Pulmonary artery endothelial cell (primary cell): ENCODE measurements around the gene MOBP. TPM values are rescaled to one million over a fixed set of nuclear protein-coding genes. Genes with fewer than 3 reads are reported as not detected.
"Not testable (repeated sequence)": the region's sequence is repeated elsewhere in the genome, so short reads cannot be mapped to it uniquely, and the experiment has no call there.

ENCODE experiments used
- DNase-seq: peaks from one replicate; pipeline ENCODE4 v3.0.0-alpha.2; 2011; ENCODE audit warnings: low read depth, low spot score
- total RNA-seq: library from RNA; depleted of rRNA; stranded (reverse); fragments of >200 nt; gene quantifications from 2 replicates; pipeline ENCODE4 v1.2.3, GENCODE V29; 2014

Gene MOBP, protein sequence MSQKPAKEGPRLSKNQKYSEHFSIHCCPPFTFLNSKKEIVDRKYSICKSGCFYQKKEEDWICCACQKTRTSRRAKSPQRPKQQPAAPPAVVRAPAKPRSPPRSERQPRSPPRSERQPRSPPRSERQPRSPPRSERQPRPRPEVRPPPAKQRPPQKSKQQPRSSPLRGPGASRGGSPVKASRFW
- 0.07 and 0.95 TPM in 2 replicates for total RNA-seq

DNA sequence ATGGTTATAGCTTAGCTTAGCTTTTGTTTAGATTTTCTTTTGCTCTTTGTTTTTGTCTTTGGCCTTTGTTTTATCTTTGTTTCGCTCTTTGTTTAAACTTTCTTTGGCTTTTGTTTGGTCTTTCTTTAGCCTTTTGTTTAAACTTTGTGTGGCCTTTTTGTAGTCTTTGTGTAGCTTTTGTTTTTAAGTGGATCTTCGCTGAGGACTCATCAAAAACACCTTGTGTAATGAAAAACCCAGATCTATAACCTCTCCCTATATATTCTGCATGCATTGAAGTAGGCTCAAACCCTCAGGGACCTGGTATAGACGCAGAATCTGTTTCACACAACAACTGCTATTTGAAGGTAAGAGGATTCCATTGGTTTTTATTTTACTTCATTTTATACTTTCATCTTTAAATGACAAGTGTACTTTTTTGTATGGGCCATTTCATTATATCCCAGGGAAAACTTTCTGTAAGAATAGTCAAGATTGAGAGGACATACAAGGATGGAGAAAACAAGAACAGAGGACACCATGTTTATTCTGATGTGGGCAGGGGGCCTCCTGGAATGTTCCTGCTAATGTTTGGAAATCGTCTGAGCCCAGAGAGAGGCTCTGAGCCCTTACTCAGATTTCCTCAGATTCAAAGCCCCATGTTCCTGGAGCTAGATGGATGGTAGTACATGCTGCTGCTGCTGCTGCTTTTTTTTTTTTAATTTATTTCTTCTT, at the start of gene MOBP:
Gene MOBP (plus strand): TSS at position 287 of the 714 bp plus-strand sequence. CDS start 34,390 bp downstream, outside the sequence.
- no peak for DNase-seq

DNA sequence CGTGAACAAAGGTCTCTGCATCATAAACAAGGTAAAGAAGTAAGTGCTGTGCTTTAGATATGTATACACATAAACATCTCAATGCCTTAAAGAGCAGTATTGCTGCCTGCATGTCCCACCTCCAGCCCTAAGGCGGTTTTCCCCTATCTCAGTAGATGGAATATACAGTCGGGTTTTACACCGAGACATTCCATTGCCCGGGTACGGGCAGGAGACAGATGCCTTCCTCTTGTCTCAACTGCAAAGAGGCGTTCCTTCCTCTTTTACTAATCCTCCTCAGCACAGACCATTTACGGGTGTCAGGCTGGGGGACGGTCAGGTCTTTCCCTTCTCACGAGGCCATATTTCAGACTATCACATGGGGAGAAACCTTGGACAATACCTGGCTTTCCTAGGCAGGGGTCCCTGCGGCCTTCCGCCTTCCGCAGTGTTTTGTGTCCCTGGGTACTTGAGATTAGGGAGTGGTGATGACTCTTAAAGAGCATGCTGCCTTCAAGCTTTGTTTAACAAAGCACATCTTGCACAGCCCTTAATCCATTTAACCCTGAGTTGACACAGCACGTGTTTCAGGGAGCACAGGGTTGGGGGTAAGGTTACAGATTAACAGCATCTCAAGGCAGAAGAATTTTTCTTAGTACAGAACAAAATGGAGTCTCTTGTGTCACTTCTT, 48.8 kb upstream of the MOBP start:
- not testable (repeated sequence) for DNase-seq

DNA sequence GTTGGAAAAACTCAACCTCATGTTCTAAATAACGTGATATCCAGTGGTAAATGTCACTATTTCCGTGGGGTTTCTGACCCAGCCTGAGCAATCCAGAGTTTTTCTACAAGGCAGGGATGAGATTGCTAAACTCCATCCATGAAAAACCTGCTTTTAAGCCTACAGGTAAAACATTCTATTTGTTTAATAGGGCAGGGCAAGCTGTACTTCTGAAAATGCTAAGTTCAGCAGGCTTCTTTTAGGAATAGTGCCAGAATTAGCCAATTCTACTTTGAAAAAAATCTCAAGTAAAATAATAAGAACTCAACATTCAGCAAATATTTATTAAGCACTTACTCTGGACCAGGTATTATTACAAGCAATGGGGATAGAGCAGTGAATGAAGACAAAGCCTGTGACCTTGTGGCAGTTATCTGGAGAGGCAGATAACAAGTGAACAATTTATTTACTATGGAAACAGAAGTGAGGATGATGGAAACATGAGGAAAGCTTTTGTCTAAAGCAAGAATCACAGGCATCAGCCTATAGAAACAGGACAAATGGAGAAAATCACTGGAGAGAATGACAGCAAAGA, 47.7 kb upstream of the MOBP start:
- DNase-seq, result no peak

DNA sequence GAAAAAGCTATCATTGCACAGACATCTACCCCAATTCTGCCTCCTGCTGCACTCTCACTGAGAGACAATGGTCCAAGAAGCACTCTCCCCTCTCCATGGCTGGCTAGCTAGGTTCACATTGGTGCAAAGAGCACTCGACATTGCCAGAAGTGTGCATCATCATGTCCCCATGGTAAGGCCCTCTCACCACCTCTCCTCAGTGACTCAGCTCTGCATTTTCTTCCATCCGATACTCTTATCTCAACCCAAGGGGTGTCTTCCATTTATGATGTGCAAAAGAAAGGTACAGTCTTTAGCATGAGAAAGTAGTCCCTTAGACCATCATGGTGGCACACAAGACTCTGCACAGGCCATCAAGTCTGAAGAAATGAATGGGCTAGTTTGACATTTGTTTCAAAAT, 46.9 kb upstream of the MOBP start:
- DNase-seq, result no peak

DNA sequence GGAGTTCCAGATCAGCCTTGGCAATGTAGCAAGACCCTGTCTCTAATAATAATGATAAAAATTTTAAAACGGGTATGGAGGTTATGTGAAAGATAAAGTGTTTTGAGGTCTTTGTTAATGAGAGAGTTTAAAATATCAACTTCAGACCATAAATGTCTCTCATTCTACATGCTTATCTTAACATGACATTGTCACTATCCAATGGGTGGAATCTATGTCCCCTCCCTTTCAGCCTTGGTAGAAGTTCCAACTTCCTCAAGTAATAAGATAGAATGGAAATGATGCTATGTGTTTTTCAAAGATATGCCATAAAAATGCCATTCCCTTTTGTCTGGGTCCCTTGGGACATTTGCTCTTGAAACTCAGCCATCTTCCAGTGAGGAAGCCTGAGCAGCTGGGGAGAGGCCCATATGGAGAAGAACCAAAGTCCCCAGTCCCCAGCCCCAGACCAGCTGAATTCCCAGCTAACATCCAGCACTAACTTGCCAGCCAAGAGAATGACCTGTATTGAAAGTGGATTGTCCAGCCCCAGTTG, 44.0 kb upstream of the MOBP start:
- no peak for DNase-seq

DNA sequence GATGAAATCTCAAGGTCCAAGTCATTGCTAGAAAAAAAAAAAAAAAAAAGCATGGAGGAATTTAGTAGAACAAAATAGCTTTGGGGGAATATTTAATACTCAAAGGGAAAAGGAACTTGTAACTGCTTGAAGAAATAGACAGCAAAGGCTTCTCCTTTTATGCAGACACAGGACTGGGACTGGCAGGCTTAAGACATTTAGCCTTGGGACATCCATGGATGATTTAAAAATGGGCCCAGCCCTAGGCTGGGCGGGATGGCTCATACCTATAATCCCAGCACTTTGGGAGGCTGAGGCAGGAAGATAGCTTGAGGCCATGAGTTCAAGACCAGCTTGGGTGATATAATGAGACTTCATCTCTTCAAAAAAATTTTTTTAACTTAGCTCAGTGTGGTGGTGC, 41.2 kb upstream of the MOBP start:
- DNase-seq, result no peak

DNA sequence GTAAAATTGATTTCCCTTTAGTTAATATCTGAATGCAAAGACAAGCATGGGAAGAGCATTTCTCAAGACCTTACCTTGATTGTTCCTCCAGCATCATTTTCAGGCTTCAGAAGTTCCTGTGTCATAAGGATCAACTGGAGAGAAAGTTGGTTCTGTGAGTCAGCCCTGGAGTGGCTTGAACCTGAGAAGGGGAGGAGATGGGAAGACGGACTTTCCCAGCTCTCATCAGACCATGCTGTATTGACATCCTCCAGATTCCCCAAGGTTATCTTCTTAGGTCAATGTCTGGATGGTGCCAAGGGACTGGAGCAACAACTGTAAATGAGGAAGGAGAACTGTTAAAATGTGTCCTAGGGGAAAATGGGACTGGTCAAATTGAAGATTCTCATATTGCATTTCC, 40.0 kb upstream of the MOBP start:
- DNase-seq, result no peak

DNA sequence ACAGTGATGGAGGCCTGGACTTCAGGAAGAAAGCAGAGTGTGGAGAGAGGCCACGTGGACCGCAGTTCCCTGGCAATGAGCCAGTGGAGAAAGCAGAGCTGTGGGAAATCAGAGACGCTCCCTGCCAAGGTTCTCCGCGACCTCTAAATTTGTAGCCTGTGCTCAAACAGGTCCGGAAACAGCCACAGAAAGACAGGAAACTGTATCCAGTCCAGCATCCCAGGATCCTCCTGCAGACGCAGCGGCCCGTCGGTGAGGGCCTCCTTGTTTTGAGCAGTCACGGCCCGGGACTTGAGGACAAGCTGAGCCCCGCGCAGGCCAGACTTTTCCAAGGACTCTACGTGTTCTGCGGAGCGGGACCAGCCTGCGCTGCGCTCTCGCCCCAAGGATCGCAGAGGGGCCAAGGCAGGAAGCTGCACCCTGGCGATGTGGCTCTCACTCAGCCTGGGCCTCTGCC, 38.7 kb upstream of the MOBP start:
- DNase-seq, result peak; percentile 67

DNA sequence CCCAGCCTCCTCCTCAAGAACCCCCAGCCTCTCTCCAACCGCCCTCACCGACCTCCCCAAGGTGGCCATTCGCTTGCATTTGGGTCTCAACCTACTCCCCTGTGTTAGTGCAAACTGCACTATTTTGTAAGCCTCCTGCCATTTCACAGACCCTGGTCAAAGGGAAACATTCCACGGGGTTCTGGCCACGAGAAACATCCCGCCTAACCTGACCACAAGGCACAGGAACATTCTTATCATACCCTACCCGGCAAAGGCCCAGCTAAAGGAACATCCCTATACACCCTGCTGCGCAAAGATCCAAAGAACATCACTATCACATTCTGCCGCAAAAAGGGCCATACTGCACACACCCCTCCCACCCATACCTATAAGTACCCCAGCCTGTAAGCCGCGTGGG, 38.0 kb upstream of the MOBP start:
- no peak for DNase-seq

DNA sequence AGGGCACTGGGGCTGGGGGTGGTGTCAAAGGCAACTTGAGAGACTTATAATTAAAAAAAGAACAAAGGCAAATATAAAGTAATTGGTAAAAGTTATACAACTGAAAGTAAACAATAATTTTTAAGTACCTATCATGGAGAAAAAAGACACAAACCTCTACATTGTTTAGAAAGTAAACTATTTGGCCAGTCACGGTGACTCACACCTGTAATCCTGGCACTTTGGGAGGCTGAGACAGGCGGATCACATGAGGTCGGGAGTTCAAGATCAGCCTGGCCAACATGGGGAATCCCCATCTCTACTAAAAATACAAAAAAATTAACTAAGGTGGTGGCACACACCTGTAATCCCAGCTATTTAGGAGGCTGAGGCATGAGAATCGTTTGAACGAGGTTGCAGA, 35.1 kb upstream of the MOBP start:
- no peak for DNase-seq

DNA sequence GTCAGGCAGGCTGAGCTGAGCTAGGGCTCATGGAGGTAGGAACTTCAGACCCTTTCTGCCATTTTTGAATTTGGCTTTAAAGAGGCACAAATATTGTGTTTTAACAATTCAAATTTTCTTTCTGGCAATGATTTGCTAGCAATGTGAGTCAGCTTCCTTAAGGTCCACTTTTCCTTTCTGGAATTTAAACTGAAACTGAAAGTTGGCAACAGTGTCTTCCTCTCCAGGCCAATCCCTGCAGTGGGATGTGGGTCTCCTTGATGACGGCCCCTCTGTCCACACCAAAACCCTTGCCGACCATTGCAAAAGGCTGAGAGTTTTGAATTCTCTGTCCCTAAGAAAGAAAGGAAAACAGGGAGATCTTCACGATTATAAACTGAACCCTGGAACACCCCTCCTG, 33.8 kb upstream of the MOBP start:
- DNase-seq, result peak; percentile 41

DNA sequence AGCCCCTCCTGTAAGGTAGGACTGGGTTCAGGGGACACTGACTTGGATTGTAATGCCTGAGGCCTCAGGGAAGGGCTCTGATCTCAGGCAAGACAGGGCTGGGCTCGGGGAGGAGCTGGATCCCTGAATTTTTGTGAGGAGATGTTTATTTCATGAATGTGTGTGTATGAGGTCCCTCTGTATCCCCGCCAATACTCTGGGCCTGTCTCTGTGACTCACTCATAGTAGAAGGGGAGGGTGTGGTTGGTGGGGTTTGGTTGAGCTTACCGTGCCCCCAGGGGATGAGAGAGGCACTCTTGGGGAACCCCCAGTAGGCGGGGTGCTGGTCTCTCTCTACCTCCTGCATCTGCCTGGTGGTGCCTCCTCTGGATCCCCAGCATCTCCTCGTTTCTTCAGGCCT, 32.9 kb upstream of the MOBP start:
- no peak for DNase-seq

DNA sequence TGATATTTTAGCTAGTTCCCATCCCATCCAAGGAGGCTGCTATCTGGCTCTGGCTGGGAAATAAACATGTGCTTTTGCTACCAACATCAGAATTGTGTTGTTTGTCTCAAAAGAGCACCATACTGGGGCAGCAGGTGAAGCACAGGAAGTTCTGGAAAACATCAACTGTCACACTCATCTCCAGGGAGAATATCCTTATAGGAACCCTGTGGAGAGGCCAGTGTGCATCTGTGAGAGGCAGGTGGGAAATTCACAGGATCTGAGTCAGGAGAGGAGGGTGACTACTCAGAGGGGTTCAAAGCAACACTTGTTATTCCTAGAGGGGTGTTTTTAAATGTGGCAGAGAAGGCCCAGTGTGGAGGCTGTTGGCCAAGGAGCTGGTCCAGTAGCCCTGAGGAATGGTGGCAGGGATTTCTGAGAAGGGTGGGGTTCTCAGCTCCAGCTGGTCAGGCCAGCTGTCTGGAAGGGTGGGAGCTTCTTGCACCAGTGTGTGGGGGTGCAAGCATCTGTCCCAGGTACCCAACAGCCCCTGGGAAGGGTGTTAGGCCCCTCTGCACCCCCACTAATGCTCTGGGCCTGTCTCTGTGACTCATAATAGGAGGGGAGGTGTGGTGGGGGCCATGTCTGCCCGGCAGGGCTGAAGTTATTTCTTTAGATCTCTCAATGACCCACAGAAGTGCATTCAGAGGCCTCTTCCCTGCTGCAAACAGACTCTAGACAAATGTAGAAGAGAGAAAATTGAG, 32.3 kb upstream of the MOBP start:
- DNase-seq, result no peak

DNA sequence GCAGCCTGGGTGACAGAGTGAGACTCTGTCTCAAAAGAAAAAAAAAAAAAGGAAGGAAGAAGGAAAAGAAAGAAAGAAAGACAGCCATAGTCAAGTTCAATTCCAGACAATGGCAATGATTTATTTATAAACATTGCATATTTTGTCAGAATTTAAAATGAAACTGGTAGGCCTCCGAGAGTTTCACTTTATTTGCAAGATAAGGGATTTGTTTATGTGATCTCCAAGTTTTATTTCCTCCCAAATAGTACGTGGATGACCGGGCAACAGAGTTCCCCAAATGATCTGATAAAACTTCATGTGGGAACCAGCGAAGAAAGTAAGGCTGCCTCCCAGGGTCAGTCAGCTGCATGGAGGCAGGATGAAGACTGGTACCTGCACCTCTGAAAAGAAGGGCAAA, 28.6 kb upstream of the MOBP start:
- DNase-seq, result no peak

DNA sequence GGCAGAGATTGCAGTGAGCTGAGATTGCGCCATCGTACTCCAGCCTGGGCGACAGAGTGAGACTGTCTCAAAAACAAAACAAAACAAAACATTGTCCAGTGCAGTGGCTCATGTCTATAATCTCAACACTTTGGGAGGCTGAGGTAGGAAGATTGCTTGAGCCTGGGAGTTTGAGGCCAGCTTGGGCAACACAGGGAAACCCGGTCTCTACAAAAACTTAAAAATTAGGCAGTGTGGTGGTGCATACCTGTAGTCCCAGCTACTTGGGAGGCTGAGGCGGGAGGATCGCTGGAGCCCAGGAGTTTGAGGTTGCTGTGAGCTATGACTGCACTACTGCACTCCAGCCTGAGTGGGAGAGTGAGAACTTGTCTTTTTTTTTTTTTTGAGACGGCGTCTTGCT, 27.2 kb upstream of the MOBP start:
- DNase-seq, result no peak

DNA sequence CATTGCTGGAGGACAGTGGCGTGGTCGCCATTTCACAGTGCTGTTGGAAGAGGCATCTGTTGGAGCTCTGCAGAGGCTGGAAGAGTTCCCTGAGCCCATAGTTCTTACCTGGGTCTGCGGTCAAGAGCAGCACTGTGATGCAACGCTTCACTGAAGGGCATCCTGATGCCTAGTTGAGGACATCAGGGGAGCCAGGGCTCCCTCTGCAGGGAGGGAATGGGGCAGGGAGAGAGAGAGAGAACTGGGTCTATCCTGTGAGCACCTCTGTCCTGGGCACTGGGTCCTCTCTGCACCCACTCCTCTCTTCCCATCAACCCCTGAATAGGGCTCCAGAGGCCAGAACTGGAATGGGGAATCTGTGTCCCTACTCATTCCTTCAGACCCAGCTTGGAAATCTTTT, 23.9 kb upstream of the MOBP start:
- DNase-seq, result no peak

DNA sequence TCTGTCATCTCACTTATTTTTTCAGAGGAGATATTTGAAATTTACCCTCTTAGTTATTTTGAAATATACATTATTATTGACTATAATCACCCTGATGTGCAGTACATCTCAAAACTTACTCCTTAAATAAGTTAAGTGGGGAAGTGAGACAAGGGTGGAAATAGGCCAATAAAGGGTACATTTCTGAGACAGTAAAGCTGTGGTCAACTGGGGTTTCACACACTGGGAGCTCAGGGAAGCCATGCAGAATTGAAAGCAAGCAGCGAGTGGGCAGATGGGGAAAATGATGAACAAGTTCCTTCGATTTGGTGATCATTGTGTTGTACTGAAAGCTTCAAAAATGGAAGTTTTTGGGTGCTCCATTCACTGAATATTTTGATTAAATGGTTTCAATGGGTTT, 21.6 kb upstream of the MOBP start:
- no peak for DNase-seq

DNA sequence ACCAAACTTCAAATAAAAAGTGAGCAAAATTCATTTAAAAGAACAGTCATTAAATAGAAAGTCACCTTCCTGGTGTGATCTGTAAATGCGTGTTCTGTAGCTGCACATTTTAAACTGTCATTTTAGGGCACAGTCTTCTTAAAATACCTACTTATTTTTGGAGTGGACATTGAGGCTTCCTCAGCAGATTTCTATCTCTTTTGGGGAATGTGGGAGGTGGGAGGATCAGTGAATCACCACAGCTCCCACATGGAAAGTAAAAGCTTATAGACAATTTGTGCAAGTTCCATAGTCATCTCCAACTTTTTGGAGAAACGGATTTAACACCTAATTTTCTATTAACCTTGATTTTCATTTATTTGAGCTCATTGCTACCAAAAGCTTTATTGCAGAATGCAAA, 21.0 kb upstream of the MOBP start:
- DNase-seq, result no peak

DNA sequence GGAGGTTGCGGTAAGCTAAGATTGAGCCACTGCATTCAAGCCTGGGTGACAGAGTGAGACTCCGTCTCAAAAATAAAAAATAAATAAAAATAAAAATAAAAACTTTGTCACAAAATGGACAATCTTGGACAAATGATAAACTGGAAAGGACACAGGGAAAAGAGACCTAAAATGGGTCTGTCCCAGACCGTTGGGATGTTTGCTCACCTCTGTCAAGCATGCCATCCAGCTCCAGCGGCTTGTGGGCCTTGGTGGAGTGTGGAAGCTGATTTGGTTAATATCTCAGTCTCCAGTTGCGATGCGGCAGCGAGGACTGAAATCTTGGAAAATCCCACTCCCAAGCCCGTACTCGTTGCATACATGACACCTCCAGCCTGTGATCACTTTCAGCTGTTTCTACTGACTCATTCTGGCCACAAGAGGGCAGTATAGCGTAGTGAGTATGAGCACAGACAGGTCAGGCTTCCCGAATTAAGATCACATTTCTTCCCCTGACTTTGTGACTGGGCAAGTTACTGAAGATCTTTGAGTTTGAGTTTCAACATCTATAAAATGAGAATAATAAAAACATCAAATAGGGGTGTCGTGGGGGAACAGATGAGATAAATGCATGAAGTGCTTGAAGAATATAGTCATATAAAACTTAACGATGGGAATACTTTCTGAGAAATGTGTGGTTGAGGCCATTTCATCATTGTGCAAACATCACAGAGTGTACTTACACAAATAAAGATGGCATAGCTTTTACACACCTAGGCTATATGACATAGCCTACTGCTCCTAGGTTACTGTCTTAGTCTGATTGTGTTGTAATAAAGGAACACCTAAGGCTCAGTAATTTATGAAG, 19.6 kb upstream of the MOBP start:
- peak; percentile 57 for DNase-seq

DNA sequence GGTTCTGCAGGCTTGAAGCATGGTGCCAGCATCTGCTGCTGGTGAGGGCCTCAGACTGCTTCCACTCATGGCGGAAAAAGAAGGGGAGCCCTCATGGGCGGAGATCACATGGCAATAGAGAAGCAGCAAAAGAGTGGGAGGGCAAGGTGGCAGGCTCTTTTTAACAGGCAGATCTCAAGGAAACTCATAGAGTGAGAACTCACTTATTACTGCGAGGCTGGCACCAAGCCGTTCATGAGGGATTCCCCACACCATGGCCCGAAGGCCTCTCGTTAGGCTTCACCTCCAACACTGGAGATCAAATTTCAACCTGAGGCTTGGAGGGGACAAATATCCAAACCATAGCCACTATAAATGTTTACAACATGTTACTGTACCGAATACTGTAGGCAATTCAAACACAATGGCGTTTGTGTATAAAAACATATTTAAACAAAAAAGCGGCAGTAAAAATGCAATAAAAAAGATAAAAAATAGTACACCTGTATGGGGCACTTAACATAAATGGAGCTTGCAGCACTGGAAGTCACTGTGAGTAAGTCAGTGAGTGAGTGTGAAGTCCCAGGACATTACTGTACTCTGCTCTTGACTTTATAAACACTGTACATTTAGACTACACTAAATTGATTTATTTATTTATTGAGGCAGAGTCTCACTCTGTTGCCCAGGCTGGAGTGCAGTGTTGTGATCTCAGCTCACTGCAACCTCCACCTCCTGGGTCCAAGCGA, 18.8 kb upstream of the MOBP start:
- no peak for DNase-seq
